Left ventricle myocardium superior (tissue), 1 donor: ENCODE data around the gene RASAL2. TPM values are rescaled to one million over a fixed set of nuclear protein-coding genes. Genes with fewer than 3 reads are reported as not detected.
"Not testable (repeated sequence)": the region's sequence is repeated elsewhere in the genome, so short reads cannot be mapped to it uniquely, and the experiment has no call there.

Experiments
- ATAC-seq: fragments of 200-7000 bp; cut with Tn5 transposase; one replicate; pipeline ENCODE4 v1.9.1; 2020; ENCODE audit warnings: mild to moderate bottlenecking, moderate library complexity
- DNase-seq: peaks from one replicate; pipeline ENCODE4 v3.0.0-alpha.2; 2020
- intact Hi-C: fragments of 100-400 bp; cut with micrococcal nuclease; formaldehyde crosslinking; loops from one replicate; pipeline ENCODE4 v1.11.0; 2022
- total RNA-seq: library from RNA; stranded (reverse); fragmentation: NEBNext Ultra II Directional; extraction: Animal tissue kit (Norgen Biotek cat#: 25700); gene quantifications from one replicate; pipeline ENCODE4 v1.2.1, GENCODE V29; 2021
- donor health status: DM: no; HTN: yes; CAD: no; lungs with severe emphysema.

Gene RASAL2
- total RNA-seq, 1 donor from 2014 or later: 26.4 TPM

DNA sequence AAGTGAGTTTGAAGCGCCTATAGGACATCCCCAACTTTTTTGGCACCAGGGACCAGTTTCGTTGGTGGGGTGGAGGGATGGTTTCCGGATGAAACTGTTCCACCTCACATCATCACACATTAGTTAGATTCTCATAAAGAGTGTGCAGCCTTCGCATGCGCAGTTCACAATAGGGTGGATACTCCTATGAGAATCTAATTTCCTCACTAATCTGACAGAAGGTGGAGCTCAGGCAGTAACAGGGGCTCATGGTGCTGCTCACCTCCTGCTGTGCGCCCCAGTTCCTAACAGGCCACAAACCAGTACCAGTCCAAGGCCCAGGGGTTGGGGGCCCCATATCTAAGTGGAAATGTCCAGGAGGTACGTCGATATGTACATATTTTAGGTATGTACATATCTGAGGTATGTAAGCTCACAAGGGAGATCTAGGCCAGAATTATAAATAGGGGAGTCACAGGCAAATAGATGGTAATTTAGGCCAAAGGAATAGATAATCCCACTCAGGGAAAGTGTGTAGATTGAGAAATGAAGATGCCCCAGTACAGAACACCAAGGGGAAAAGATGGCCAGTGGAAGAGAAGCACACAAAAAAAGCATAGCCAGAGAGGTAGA is 27.5 kb upstream of the RASAL2 start:
- intact Hi-C loops: no loop called here
- no peak for ATAC-seq

GRCh38 chr1:178066908-178067614 is 26.8 kb upstream of the RASAL2 start:
- intact Hi-C loops: no loop called here
- ATAC-seq: no peak

More for the DNA sequence above, 27.5 kb upstream of the RASAL2 start:
- DNase-seq: no peak

GRCh38 chr1:178071811-178072210 is 22.1 kb upstream of the RASAL2 start:
- no peak for DNase-seq
- intact Hi-C loops: no loop called here
- no peak for ATAC-seq

More at GRCh38 chr1:178066908-178067614, 26.8 kb upstream of the RASAL2 start:
- DNase-seq: no peak

DNA sequence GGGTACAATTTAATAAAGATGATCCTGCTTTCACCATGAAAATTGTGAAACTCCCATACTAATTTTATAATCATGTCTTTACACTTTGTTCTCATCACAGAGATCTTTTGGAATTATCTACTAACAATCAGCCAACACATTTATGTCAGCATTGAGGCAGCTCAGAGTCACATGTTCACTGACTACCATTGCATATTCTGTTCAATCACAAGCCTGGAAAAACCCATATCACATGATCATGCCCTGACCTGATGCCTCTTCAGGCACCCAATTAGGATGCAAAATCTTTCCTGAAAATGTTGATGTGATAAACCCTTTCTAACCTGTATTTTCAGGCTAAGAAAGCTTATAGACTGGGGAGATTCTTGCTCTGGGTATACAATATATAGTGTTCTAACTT is 21.6 kb upstream of the RASAL2 start:
- intact Hi-C loops: no loop called here
- no peak for DNase-seq
- ATAC-seq: no peak

GRCh38 chr1:178075333-178075732 is 18.6 kb upstream of the RASAL2 start:
- intact Hi-C loops: no loop called here
- ATAC-seq: no peak
- no peak for DNase-seq

GRCh38 chr1:178076607-178077006 is 17.3 kb upstream of the RASAL2 start:
- intact Hi-C loops: no loop called here

GRCh38 chr1:178077917-178078316 is 16.0 kb upstream of the RASAL2 start:
- intact Hi-C loops: no loop called here
- DNase-seq: no peak
- ATAC-seq: no peak

More at GRCh38 chr1:178076607-178077006, 17.3 kb upstream of the RASAL2 start:
- ATAC-seq (no peak), DNase-seq (no peak)

DNA sequence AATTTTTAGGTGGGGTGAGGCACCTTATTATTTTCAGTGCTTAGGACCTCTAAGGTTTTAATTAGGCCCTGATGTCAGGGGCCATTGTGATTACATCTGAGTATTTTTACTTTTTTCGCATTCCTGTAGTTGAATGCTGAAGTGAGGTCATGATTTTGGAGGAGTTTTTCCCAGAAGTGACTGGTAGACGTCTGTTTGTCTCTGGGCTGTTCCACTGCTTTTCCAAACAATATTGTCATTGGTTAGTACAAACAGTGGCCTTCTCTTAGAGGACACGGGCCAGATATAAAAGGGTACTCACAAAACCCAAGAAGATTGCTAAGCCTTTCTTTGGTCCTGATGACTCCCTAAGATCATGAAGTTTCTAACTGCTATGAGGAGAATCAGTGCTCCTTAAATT is 7.6 kb upstream of the RASAL2 start:
- intact Hi-C loops: no loop called here
- DNase-seq (no peak), ATAC-seq (peak; percentile 53)

DNA sequence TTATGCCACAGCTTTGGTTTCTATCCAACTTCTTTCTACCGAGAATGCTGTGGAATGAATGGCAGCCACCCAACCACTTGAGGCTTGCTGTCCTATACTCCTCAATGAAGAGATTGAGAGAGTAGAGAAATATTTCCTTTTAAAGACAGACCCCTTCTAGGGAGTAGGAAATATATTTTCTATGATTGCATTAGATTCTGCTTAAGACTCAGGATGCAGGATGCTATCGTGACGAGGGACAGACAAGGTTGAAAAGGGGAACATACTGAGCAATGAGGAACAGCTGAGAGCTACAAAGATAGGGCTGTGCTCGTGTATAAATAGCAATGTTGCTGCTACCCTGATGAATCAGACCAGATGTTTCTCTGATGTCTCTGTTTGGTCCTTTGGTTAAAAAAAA is 7.1 kb upstream of the RASAL2 start:
- ATAC-seq (peak; percentile 92), DNase-seq (no peak)
- intact Hi-C loops: no loop called here

- no peak for ATAC-seq
- no peak for DNase-seq
- intact Hi-C loops: no loop called here
These were observed 5.3 kb upstream of the RASAL2 start for GRCh38 chr1:178088651-178089050.

DNA sequence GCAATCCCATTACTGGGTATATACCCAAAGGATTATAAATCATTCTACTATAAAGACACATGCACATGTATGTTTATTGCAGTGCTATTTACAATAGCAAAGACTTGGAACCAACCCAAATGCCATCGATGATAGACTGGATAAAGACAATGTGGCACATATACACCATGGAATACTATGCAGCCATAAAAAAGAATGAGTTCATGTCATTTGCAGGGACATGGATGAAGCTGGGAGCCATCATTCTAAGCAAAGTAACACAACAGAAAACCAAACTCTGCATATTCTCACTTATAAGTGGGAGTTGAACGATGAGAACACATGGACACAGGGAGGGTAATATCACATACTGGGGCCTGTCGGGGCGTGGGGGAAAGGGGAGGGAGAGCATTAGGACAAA is 2.5 kb upstream of the RASAL2 start:
- DNase-seq, ATAC-seq, intact Hi-C loops: not testable (repeated sequence)

DNA sequence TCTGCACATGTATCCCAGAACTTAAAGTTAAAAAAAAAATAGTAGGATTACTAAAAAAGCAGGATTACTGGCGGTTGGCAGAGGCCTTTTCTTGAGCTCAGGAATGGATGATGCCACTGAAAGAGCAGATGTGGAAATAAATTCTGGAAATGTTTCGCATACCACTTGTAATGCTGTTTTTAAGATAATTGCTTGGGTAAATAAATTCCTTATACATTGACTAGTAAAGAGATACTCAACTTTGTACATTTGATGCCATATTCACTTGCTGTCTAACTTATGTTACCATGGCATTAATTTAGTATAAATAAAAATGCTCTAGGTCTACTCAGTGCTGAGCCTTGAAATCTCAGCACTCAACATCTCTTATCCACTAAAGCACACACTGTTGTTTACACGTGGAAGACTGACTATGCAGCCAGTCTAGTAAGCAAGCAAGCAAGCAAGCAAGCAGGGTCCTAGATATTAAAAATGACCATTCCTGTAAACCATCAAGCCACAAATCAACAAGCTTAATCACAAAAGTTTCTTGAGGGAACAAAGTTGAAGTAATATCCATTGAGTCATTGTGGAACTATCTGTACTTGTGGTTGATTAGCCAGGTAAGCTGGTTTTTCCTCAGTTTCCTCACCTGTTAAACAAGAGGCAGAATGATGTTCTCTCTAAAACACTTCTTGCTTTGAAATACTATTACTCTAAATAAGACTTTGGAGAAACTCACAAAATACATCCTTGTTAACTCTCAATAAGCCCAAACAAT is 1.7 kb upstream of the RASAL2 start:
- intact Hi-C loops: no loop called here
- DNase-seq: no peak
- ATAC-seq: no peak

GRCh38 chr1:178092878-178093493 is 918 bp upstream of the RASAL2 start:
- DNase-seq (peak; percentile 45), ATAC-seq (peak; percentile 18)
- intact Hi-C loops: no loop called here

DNA sequence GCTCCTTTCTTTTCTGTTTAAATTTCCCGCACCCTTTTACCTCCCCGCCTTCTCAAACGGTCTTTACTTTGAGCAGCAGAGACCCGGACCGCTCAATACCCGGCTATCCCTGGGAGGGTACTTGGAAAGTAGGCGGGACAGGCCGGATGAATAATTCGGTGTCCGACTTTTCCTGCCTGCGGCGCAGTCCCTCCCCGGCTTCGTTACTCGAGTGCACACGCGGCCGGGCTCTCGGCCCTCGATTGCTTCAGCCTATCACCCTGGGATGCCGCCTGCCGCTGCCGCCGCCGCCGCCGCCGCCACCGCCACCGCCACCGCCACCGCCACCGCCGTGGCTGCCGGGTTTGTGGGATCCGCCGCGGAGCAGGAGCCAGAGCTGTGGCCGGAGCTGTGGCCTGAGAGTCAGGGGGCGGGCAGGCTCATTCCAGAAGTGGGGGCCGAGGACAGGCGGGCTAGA is 382 bp upstream of the RASAL2 start:
- peak; percentile 94 for DNase-seq
- ATAC-seq: peak; percentile 89
- intact Hi-C loops: no loop called here

DNA sequence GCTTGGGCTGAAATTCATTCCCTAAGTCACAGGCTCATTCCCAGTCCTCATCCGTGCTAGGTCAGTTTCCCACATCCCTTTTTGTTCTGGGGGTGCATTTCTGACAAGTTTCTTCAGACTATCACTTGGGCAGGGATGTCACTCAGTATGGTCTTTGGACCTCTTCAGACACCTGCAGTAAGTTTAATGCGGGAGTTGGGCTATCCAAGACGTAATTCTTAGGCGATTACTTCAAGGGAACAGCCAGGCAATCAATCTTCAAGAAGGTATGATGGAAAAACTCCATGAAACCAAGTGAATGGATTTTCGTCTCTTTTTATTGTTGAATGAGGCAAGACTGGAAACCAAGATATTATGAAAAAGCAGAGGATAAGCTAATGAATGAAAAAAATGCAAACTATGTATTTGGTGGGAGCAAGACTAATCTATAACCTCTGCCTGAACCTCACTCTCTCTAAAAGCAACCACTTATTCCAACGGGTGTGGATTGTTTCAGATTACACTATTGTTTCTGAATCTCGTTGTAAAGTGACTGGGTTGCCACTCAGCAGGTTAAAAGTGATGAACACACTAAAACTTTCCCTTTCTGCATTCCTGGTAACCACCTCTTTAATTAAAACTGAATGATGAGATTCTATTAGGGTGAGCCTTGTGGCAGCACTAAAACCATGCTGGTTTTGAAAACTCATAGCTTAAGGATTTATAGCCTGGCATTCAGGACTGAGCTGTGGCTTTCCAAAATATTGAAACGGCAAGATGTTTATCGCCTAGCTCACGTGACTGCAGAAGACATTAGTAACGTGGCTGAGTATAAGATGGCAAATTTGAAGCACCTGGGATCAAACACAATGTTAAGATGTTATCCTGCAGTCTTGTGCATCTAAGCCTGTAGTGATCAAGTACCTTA is 1.1 kb downstream of the RASAL2 start:
- intact Hi-C loops: no loop called here
- DNase-seq (no peak), ATAC-seq (no peak)

DNA sequence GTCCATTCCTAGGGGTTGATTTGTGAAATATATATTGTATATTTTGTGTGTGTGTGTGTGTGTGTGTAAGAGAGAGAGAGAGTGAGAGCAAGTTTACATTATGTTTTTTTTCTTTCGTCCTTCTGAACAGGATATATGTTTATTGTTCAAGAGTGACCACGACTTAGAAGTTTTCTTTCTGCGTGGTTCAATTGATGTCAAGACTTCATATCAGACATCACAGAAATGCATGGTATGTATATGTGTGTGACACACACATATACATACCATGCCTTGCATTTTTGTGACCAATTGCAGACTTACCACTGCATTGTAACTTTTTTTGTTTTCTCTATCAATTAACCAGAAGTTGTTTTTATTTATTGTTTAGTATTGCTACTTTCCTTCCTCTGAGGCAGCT is 2.5 kb downstream of the RASAL2 start:
- no peak for DNase-seq
- intact Hi-C loops: no loop called here
- no peak for ATAC-seq

- ATAC-seq (no peak), DNase-seq (no peak)
- intact Hi-C loops: no loop called here
These were observed 4.4 kb downstream of the RASAL2 start for GRCh38 chr1:178098262-178098661.

- DNase-seq: no peak
- intact Hi-C loops: no loop called here
- ATAC-seq: peak; percentile 18
These were observed 7.3 kb downstream of the RASAL2 start for GRCh38 chr1:178101266-178101630.

GRCh38 chr1:178101654-178102053 is 7.8 kb downstream of the RASAL2 start:
- ATAC-seq: peak; percentile 37
- DNase-seq: no peak
- intact Hi-C loops: no loop called here
